OCI-LY3 (cell line): ENCODE results near the gene SNTB2.
"Not testable (repeated sequence)": the region's sequence is repeated elsewhere in the genome, so short reads cannot be mapped to it uniquely, and the experiment has no call there.

Experiments
- H2AFZ ChIP-seq: fragments of 200-600, 300-600 bp; shearing (Covaris generic); 2 replicates; pipeline ENCODE4 v1.6.0; 2014; ENCODE audit warnings: antibody characterized with exemption, low read depth, low read length
- H3K27ac ChIP-seq: fragments of 200-600, 300-600 bp; sonication (generic); 2 replicates; pipeline ENCODE4 v1.5.1; 2014; ENCODE audit warnings: mild to moderate bottlenecking, low read length, moderate library complexity, mixed read lengths
- H3K27me3 ChIP-seq: fragments of 200-600, 300-600 bp; sonication (generic); 2 replicates; pipeline ENCODE4 v1.6.1; 2014; ENCODE audit warnings: low read depth, low read length, mixed read lengths
- H3K36me3 ChIP-seq: fragments of 200-600, 300-600 bp; sonication (generic); replicated peaks from 2 replicates; pipeline ENCODE3; 2014; ENCODE audit warnings: low read depth, low read length, mixed read lengths
- H3K4me1 ChIP-seq: fragments of 300-600, 200-600 bp; sonication (generic); 2 replicates; pipeline ENCODE4 v1.6.1; 2014; ENCODE audit warnings: low read length, mixed read lengths
- H3K4me2 ChIP-seq: fragments of 200-600, 300-600 bp; sonication (generic); 2 replicates; pipeline ENCODE4 v1.6.1; 2014; ENCODE audit warnings: low read length, mixed read lengths
- H3K4me3 ChIP-seq: fragments of 300-600, 200-600 bp; sonication (generic); 2 replicates; pipeline ENCODE4 v1.5.1; 2014; ENCODE audit warnings: antibody characterized with exemption, mild to moderate bottlenecking, low read length, moderate library complexity
- H3K79me2 ChIP-seq: fragments of 300-600, 200-600 bp; shearing (Covaris generic); 2 replicates; pipeline ENCODE4 v1.6.1; 2014; ENCODE audit warnings: mild to moderate bottlenecking, low read length, mixed read lengths
- H3K9ac ChIP-seq: fragments of 300-600, 200-600 bp; shearing (Covaris generic); 2 replicates; pipeline ENCODE4 v1.6.0; 2014; ENCODE audit warnings: mild to moderate bottlenecking, low read length, moderate library complexity
- H3K9me3 ChIP-seq: fragments of 200-600, 300-600 bp; shearing (Covaris generic); 2 replicates; pipeline ENCODE4 v1.6.1; 2014; ENCODE audit warnings: low read length, mixed read lengths; ENCODE audit not compliant: insufficient read depth
- H4K20me1 ChIP-seq: fragments of 200-600, 300-600 bp; sonication (generic); 2 replicates; pipeline ENCODE4 v1.6.1; 2016; ENCODE audit warnings: low read length, mixed read lengths; ENCODE audit not compliant: insufficient read depth
- CTCF ChIP-seq: fragments of 200-600, 300-600 bp; sonication (generic); IDR thresholded peaks from 2 replicates; pipeline ENCODE4 v1.5.1; 2014; ENCODE audit warnings: antibody characterized with exemption, low read length, low read depth
- EZH2phosphoT487 ChIP-seq: fragments of 200-600 bp; shearing (Covaris generic); IDR thresholded peaks from 2 replicates; pipeline ENCODE4 v1.6.1; 2018; ENCODE audit warnings: antibody characterized with exemption, mixed run types, low read depth

The SNTB2 gene

GRCh38 chr16:69283851-69284250 lies 96.9 kb downstream of the SNTB2 start:
- H3K9ac ChIP-seq = no peak overlapping the region
- no peaks in the 10 kb centered on the region for H4K20me1 ChIP-seq
- no peak overlapping the region for H3K4me3 ChIP-seq
- no peak overlapping the region for H3K4me2 ChIP-seq
- no peaks in the 10 kb centered on the region for H3K27me3 ChIP-seq
- H3K27ac ChIP-seq = no peak overlapping the region
- H3K36me3 ChIP-seq = peaks cover 2% of the 10 kb centered on the region
- H3K4me1 ChIP-seq = 0 out of 2 replicates have a peak, but pooled peaks cover 3% of the 10 kb centered on the region
- no peaks in the 10 kb centered on the region for H3K79me2 ChIP-seq
- TF ChIP-seq CTCF = no peak
- H3K9me3 ChIP-seq = no peaks in the 10 kb centered on the region
- H2AFZ ChIP-seq = no peak overlapping the region

GRCh38 chr16:69285240-69285639 lies 98.3 kb downstream of the SNTB2 start:
- Histone ChIP-seq H3K4me2 (no peak overlapping the region), H3K9ac (no peak overlapping the region), H2AFZ (no peak overlapping the region), H3K79me2 (no peaks in the 10 kb centered on the region), H3K4me3 (no peak overlapping the region), H3K27ac (no peak overlapping the region), H3K36me3 (peaks cover 2% of the 10 kb centered on the region), H4K20me1 (no peaks in the 10 kb centered on the region), H3K27me3 (no peaks in the 10 kb centered on the region), H3K9me3 (no peaks in the 10 kb centered on the region), H3K4me1 (0 out of 2 replicates have a peak, but pooled peaks cover 3% of the 10 kb centered on the region)
- TF ChIP-seq EZH2phosphoT487 = no peak
- no peak for TF ChIP-seq CTCF

GRCh38 chr16:69286941-69287713 lies 100.2 kb downstream of the SNTB2 start:
- H4K20me1 ChIP-seq = no peaks in the 10 kb centered on the region
- no peaks in the 10 kb centered on the region for H3K27me3 ChIP-seq
- no peak overlapping the region for H3K4me3 ChIP-seq
- 0 out of 2 replicates have a peak, but pooled peaks cover 3% of the 10 kb centered on the region for H3K4me1 ChIP-seq
- no peak overlapping the region for H3K4me2 ChIP-seq
- H3K36me3 ChIP-seq = peaks cover 2% of the 10 kb centered on the region
- H3K9ac ChIP-seq = no peak overlapping the region
- no peak overlapping the region for H3K27ac ChIP-seq
- H3K79me2 ChIP-seq = no peaks in the 10 kb centered on the region
- no peaks in the 10 kb centered on the region for H3K9me3 ChIP-seq
- TF ChIP-seq CTCF (peak; percentile 50), EZH2phosphoT487 (no peak)
- H2AFZ ChIP-seq = no peak overlapping the region

- not testable (repeated sequence) for H3K9ac ChIP-seq, H3K4me1 ChIP-seq, H3K4me2 ChIP-seq, H3K4me3 ChIP-seq, H3K27me3 ChIP-seq, H4K20me1 ChIP-seq, H3K79me2 ChIP-seq, H3K9me3 ChIP-seq, H2AFZ ChIP-seq, H3K27ac ChIP-seq, H3K36me3 ChIP-seq
These were observed 104.7 kb downstream of the SNTB2 start for GRCh38 chr16:69291657-69292056.
